SK-N-SH treated with all-trans-retinoic acid at 6 μM for 48 hours (cell line): Measurements from ENCODE around the gene CD320.
"Not testable (repeated sequence)": the region's sequence is repeated elsewhere in the genome, so short reads cannot be mapped to it uniquely, and the experiment has no call there.

Experiments
- ATAC-seq: fragments of 200-7000 bp; cut with Tn5 transposase; 3 replicates; pipeline ENCODE4 v1.9.1; 2020; ENCODE audit warnings: mild to moderate bottlenecking, moderate library complexity
- ARNTL ChIP-seq: fragments of 450-650 bp; formaldehyde crosslinking; IDR thresholded peaks from 2 replicates; pipeline ENCODE4 v1.5.0; 2020; ENCODE audit warnings: low read depth, mild to moderate bottlenecking, moderate library complexity, borderline replicate concordance
- BACH2 ChIP-seq: fragments of 250-450 bp; sonication (Bioruptor Pico); IDR thresholded peaks from 2 replicates; pipeline ENCODE4 v1.9.0; 2021; ENCODE audit warnings: mild to moderate bottlenecking, borderline replicate concordance
- CREB5 ChIP-seq: fragments of 250-450 bp; sonication (Bioruptor Pico); IDR thresholded peaks from 2 replicates; pipeline ENCODE4 v1.5.1; 2020; ENCODE audit warnings: low read depth, mild to moderate bottlenecking, moderate library complexity
- CSDC2 ChIP-seq: fragments of 250-450 bp; sonication (Bioruptor Pico); IDR thresholded peaks from 2 replicates; pipeline ENCODE4 v1.5.0; 2020; ENCODE audit warnings: mild to moderate bottlenecking, moderate library complexity
- ISL1 ChIP-seq: fragments of 250-450 bp; sonication (Bioruptor Pico); IDR thresholded peaks from 2 replicates; pipeline ENCODE4 v2.1.2; 2022; ENCODE audit warnings: mild to moderate bottlenecking, moderate library complexity
- OSR1 ChIP-seq: fragments of 250-450 bp; sonication (Bioruptor Pico); IDR thresholded peaks from 2 replicates; pipeline ENCODE4 v1.8.0; 2022; ENCODE audit warnings: moderate library complexity, mild to moderate bottlenecking, inconsistent platforms
- PATZ1 ChIP-seq: fragments of 250-450 bp; sonication (Bioruptor Pico); IDR thresholded peaks from 2 replicates; pipeline ENCODE4 v1.8.0; 2020; ENCODE audit warnings: mild to moderate bottlenecking, moderate library complexity, borderline replicate concordance
- POU6F1 ChIP-seq: fragments of 250-450 bp; sonication (Bioruptor Pico); IDR thresholded peaks from 2 replicates; pipeline ENCODE4 v1.8.0; 2021; ENCODE audit warnings: low read depth, mild to moderate bottlenecking, moderate library complexity, borderline replicate concordance
- PPARA ChIP-seq: fragments of 250-450 bp; sonication (Bioruptor Pico); IDR thresholded peaks from 2 replicates; pipeline ENCODE4 v1.5.0; 2020; ENCODE audit warnings: mild to moderate bottlenecking, borderline replicate concordance
- RARB ChIP-seq: fragments of 250-450 bp; sonication (Bioruptor Pico); IDR thresholded peaks from 2 replicates; pipeline ENCODE4 v1.8.0; 2021; ENCODE audit warnings: mild to moderate bottlenecking, moderate library complexity
- SNAI2 ChIP-seq: fragments of 250-450 bp; sonication (Bioruptor Pico); IDR thresholded peaks from 2 replicates; pipeline ENCODE4 v1.5.0; 2020; ENCODE audit warnings: mild to moderate bottlenecking, moderate library complexity
- TCF4 ChIP-seq: fragments of 250-450 bp; sonication (Bioruptor Pico); IDR thresholded peaks from 2 replicates; pipeline ENCODE4 v1.8.0; 2021; ENCODE audit warnings: mild to moderate bottlenecking, moderate library complexity, borderline replicate concordance
- TSHZ2 ChIP-seq: fragments of 250-450 bp; sonication (Bioruptor Pico); IDR thresholded peaks from 2 replicates; pipeline ENCODE4 v1.5.0; 2020; ENCODE audit warnings: mild to moderate bottlenecking, moderate library complexity
- ZC3H10 ChIP-seq: fragments of 250-450 bp; sonication (Bioruptor Pico); IDR thresholded peaks from 2 replicates; pipeline ENCODE4 v1.5.1; 2021; ENCODE audit warnings: mild to moderate bottlenecking, moderate library complexity
- ZFP3 ChIP-seq: fragments of 250-450 bp; sonication (Bioruptor Pico); IDR thresholded peaks from 2 replicates; pipeline ENCODE4 v1.5.0; 2020; ENCODE audit warnings: mild to moderate bottlenecking, moderate library complexity
- ZFP30 ChIP-seq: fragments of 450-650 bp; formaldehyde crosslinking; IDR thresholded peaks from 2 replicates; pipeline ENCODE4 v1.5.0; 2022; ENCODE audit warnings: mild to moderate bottlenecking, moderate library complexity
- ZNF565 ChIP-seq: fragments of 450-650 bp; formaldehyde crosslinking; conservative IDR thresholded peaks from 2 replicates; pipeline ENCODE4 v1.5.0; 2020; ENCODE audit warnings: low read depth, mild to moderate bottlenecking, moderate library complexity
- ZNF8 ChIP-seq: fragments of 450-650 bp; formaldehyde crosslinking; IDR thresholded peaks from 2 replicates; pipeline ENCODE4 v1.5.0; 2020; ENCODE audit warnings: mild to moderate bottlenecking, moderate library complexity

CD320 gene

GRCh38 chr19:8321067-8321985 lies 13.2 kb upstream of the CD320 start, which contains the start of the genes NDUFA7 and RPS28:
NDUFA7 (minus strand) TSS chr19:8321375; CDS start chr19:8321358, 17 bp downstream.
RPS28 (plus strand) TSS chr19:8321496; CDS start chr19:8321531, 35 bp downstream.
- peak; percentile 23; the same call in 1 of the 2 replicates for TF ChIP-seq TSHZ2
- no peak for TF ChIP-seq ZNF8 (CRISPR knock-in tag)
- no peak for TF ChIP-seq PPARA
- ATAC-seq: peak; percentile 92

- ATAC-seq: peak; percentile 11
- TF ChIP-seq ZFP30 (no peak), POU6F1 (CRISPR knock-in tag) (no peak), CSDC2 (CRISPR knock-in tag) (no peak), BACH2 (CRISPR knock-in tag) (no peak)
These were observed 12.5 kb upstream of the CD320 start for GRCh38 chr19:8320564-8321066.

GRCh38 chr19:8319807-8320520 lies 11.8 kb upstream of the CD320 start:
- no peak for TF ChIP-seq CSDC2 (CRISPR knock-in tag)
- no peak for TF ChIP-seq PPARA
- no peak for TF ChIP-seq PATZ1 (CRISPR knock-in tag)
- TF ChIP-seq ZNF8 (CRISPR knock-in tag): no peak
- TF ChIP-seq OSR1 (CRISPR knock-in tag): no peak
- no peak for TF ChIP-seq RARB (CRISPR knock-in tag)
- TF ChIP-seq ZNF565 (CRISPR knock-in tag): no peak
- no peak for TF ChIP-seq BACH2 (CRISPR knock-in tag)
- TF ChIP-seq ZC3H10 (CRISPR knock-in tag): no peak
- no peak for TF ChIP-seq ZFP3 (CRISPR knock-in tag)
- no peak for TF ChIP-seq TSHZ2
- TF ChIP-seq ARNTL (CRISPR knock-in tag): no peak
- TF ChIP-seq ISL1 (CRISPR knock-in tag): no peak
- TF ChIP-seq TCF4: no peak
- no peak for TF ChIP-seq SNAI2
- no peak for TF ChIP-seq CREB5 (CRISPR knock-in tag)
- TF ChIP-seq, all 23 proteins: peak for 0
- ATAC-seq: no peak

GRCh38 chr19:8318835-8319234 lies 10.7 kb upstream of the CD320 start:
- ATAC-seq: not testable (repeated sequence)
